ENCODE data around the gene SENP6.

Gene SENP6

DNA sequence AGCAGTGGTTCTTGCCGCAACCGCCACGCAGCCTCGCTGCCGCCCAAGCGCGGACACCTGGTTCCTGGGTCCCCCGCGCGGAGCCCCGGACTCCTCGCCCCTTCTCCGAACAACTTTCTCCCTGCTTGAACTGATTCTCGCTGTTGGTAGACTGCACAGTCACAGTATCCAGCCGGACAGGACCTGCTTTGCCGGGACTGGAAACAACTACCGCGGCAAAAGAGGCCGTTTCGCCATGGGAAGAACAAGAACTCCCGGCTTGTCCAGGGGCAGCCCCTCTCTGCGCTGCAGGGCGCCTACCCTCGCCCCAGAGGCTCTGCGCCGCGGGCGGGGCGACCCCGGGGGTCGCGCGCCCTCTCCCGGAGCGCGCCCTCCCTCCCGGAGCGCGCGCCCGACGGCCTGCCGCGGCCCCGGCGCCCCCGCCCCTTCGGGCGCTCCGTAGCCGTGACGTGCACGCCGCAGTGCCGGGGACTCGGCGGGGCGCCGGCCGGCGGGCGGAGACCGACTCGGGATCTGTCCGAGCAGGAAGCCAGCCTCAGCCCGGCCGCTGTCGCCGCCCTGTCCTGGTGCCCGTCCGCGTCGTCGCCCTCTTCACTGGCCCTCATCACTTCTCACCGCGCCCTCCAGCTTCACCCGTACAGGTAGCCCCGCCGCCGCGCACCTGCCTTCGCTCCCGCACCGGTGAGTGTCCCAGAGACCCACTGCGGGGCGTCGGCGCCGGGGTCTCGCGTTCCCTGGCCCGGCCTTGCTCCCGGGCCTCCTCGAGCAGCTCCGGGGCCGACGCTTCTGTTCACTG, 147.3 kb downstream of the SENP6 start, which contains the start of gene MYO6:
Gene MYO6 (plus strand): TSS at position 497 of the 796 bp plus-strand sequence. CDS start 68,309 bp downstream, outside the sequence.
- peak; percentile 35 for DNase-seq (ENCODE audit: low read depth)

DNA sequence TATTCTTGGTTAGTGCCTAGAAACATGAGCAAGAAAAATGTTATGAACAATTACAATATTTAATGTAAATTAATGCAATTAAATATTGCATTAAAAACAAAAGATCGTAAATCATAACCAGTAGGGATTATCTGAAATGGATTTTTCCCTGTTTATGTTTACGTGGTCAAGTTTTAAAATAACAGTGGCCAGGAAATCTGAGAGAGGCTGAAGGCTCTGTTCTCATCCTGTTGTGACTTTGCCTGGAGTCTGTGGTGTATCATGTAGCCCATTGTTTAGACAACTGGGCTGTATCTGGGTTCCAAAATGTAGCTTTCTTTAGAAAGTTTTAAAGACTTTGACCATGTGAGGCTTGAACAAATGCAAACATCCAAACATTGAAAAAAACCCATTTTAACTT, 149.8 kb downstream of the SENP6 start:
- no peak for DNase-seq (ENCODE audit: low read depth)

DNA sequence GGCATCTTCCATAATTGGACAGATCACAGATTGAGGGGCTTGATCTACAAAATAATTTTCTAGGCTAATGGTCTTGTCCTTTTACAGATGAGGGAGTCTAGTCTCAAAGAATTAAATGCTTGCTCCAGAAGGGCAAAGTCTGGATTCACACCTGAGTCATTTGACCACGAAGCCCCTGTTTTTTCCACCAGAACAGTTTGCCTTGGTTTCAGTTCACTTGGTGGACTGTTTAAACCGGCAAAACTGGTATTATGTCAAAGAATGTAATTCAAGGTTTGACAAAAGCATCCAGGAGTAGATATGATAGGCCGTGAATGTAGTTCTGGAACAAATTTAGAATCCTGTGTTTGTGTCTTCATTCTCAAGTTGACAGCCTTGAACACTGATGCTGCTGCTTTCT, 150.7 kb downstream of the SENP6 start:
- no peak for DNase-seq (ENCODE audit: low read depth)

DNA sequence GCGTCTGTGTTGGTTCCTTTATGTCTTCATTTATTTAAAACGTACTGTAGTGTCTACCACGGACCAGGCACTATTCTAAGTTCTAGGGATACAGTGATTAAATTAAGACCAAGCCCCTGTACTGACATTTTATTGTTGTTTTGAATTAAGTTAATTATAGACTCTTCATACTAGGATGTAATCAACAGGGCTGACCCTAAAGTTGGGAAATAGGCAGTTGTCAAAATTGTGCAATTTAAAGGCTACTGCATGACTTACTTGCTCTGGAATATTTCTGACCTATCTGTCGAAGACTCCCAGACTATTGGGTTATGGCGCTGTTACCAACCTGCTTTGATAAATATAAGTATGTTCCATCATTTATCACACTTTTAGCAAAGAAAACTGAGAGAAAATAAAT, 154.0 kb downstream of the SENP6 start:
- no peak for DNase-seq (ENCODE audit: low read depth)

DNA sequence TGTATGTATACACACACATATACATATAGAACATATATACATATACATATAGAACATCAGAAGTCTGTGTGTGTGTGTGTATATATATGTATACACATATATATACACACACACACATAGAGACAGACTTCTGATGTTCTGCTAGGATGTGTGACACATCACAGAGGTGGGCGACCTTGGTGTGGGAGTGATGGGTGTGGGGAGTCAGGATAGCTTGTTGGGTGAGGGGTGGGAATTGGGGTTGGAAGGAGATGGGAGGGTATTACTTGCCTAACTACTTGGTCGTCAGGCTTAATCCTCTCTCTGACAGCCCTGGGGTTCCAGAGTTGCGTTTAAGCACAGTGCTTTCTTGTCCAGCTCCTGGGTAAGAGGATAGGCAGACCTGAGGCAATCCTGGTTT, 155.6 kb downstream of the SENP6 start:
- no peak for DNase-seq (ENCODE audit: low read depth)

DNA sequence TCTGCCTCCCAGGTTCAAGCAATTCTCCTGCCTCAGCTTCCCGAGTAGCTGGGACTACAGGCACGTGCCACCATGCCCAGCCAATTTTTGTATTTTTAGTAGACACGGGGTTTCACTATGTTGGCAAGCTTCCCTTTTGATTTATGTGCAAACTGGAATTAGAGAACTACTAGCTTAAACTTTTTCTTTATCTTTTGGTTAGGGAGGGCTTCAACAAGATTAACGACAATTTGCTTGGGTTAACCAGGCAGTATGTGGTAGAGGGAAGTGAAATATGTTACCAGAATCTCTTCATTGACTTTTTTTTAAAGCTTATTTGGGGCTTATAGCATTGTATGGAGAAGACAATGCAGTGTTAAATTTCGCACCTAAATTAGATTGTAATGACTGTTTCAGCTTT, 156.4 kb downstream of the SENP6 start:
- DNase-seq (ENCODE audit: low read depth), result no peak

DNA sequence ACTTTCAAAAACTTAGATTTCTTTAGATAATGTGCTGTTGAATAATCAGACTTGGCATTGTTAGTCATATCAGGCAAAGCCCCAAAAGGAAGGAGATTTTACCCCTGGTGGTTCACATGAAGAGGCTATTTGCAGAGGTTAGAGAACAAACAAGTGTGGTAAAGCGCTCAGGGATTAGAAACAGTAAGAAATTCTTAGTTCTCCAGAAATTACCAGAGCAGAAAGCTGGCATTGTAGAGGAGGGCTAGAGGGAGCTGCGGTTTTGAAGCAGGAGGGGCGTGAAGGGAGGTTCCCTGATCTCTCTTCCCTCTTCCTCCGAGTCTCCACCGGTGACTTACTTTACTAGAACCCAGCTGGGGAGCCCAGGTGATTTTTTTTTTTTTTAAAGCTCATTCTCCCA, 157.5 kb downstream of the SENP6 start:
- DNase-seq (ENCODE audit: low read depth), result no peak

DNA sequence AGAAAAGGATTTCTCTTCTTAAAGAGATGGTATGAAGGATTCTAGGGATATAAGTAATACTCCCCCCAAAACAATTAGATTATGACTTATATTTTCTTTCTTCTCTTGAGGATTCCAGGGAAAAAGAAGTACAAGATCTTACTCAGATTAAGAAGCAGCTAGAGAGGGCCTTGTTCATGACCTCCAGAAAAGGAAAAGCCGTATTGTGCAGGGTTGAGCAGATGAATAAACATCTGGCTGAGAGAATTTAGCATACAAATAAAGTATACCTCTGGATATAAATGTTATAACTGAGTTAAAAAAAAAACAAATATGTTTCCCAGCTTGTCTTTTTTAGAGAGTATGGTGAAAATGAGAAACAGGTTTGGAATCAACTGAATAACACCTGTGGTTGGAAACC, 158.6 kb downstream of the SENP6 start:
- DNase-seq (ENCODE audit: low read depth), result no peak

DNA sequence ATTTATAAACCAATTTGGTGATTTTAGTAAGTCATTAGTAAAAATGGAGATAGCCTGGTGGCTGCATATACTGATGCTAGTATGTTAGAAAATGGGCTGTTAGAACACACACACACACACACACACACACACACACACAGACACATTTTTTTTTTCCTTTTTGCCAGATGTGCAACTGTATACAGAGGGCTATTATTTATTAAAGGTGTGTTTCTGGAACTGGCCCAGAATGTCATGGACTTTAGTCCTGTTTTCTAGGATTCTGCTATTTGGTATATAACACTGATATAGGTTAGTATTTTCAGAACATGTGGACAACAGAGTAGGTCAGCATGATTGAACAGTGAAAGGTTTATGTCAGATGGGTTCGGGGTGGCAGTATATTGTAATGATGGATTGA, 159.8 kb downstream of the SENP6 start:
- DNase-seq (ENCODE audit: low read depth), result no peak

DNA sequence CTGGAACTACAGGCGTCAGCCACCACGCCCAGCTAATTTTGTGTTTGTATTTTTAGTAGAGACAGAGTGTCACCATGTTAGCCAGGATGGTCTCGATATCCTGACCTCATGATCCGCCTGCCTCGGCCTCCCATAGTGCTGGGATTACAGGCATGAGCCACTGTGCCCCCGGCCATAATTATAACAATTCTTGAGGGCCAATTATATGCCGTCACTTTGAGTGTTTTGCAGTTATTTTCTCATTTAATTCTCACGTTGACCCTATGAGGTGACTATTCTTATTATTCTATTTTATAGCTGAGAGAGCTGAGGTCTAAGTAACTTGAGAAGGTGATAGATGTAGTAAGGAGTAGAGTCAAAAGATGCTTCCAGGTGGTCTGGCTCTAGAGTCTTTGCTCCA, 160.4 kb downstream of the SENP6 start:
- DNase-seq (ENCODE audit: low read depth), result no peak

DNA sequence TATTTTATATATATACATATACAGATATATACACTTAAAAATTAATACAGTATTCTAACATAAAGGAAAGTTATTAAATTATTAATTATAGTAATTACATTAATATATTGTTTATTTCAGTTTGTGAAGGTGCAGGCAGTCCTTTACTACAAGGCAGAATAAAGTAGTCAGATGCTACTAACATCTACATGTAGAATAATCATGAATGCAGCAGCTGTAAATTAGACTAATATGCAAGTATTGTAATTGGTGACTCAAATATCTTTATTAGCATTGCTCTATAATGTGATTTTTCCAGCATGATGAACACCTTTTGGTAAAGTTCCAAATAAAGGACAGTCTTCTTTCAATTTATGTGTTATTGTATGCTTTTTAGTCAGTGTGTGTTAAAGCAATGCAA, 164.7 kb downstream of the SENP6 start:
- DNase-seq (ENCODE audit: low read depth), result no peak
